Ovary (tissue), 9 donors: ENCODE results near the gene TTC38. TPM values are rescaled to one million over a fixed set of nuclear protein-coding genes. Genes with fewer than 3 reads are reported as not detected.

Experiments
- DNase-seq, 5 donors: peaks; one replicate each; pipeline ENCODE4 v3.0.0-alpha.2; 2019 to 2020
- H3K27ac ChIP-seq, 2 donors: fragments of 200-600 bp; one replicate each; pipeline versions ENCODE4 v1.5.1 to v1.8.0; 2019 to 2022
- H3K27me3 ChIP-seq: fragments of 200-600 bp; one replicate; pipeline ENCODE4 v1.8.0; 2022
- H3K36me3 ChIP-seq: fragments of 200-600 bp; sonication (generic); one replicate; pipeline ENCODE4 v1.5.1; 2019
- H3K4me1 ChIP-seq: one replicate; pipeline ENCODE4 v1.8.1; 2013; ENCODE audit warnings: mild to moderate bottlenecking, moderate library complexity; ENCODE audit not compliant: insufficient read depth
- H3K4me3 ChIP-seq: fragments of 200-600 bp; sonication (generic); one replicate; pipeline ENCODE4 v1.5.1; 2017
- H3K9me3 ChIP-seq, 2 donors: fragments of 200-600 bp in 1 of 2; sonication (generic) in 1 of 2; one replicate each; pipeline versions ENCODE4 v1.5.1 to v1.8.1; 2013 to 2019; ENCODE audit warnings: mild to moderate bottlenecking in 1 of 2, moderate library complexity in 1 of 2
- EP300 ChIP-seq: sonication (generic); formaldehyde crosslinking; IDR thresholded peaks from one replicate; pipeline ENCODE4 v1.6.1; 2017; ENCODE audit warnings: antibody characterized with exemption
- POLR2A ChIP-seq: fragments of 450-650 bp; IDR thresholded peaks from one replicate; pipeline ENCODE4 v1.6.1; 2017; ENCODE audit warnings: antibody characterized with exemption, mild to moderate bottlenecking, moderate library complexity
- WGBS, 3 donors: extraction: QIAGEN DNeasy Blood & Tissue Kit in 1 of 3; methylation state at CpG; one replicate each; pipeline versions ENCODE4 v1.1.5 to v1.1.7; 2013 to 2017; 5-methylcytosine and 5-hydroxymethylcytosine counted together
- intact Hi-C, 4 donors: fragments of 100-400 bp; cut with DNase I; formaldehyde crosslinking; loops; one replicate each; pipeline versions ENCODE4 v1.11.0 to v1.15.1; 2022 to 2023
- polyA plus RNA-seq, 2 donors: library from polyadenylated mRNA; stranded (reverse); fragments of 200-250 nt in 1 of 2; fragments of 350-450 nt in 1 of 2; fragmentation: Illumina TruSeq in 1 of 2; extraction: RNeasy Lipid Tissue Mini Kit (QIAGEN cat#74804) in 1 of 2; gene quantifications; one replicate each; pipeline ENCODE4 v1.2.3, GENCODE V29; 2013 to 2014
- total RNA-seq, 7 donors: library from RNA; depleted of rRNA in 2 of 7; stranded (reverse); fragments of >200 nt in 2 of 7; fragmentation: NEBNext Ultra II Directional in 3 of 7; extraction: Animal tissue kit (Norgen Biotek cat#: 25700) in 3 of 7; gene quantifications; one replicate each; pipeline versions ENCODE4 v1.1.0 to v1.2.4, GENCODE V29; 2016 to 2023
- TF ChIP-seq, protein P1 (sequence below), 3 donors: fragments of 450-650 bp in 2 of 3; fragments of 200-600 bp in 1 of 3; IDR thresholded peaks; one replicate each; pipeline versions ENCODE4 v1.5.1 to v1.8.0; 2016 to 2022; ENCODE audit warnings: antibody characterized with exemption in 3 of 3, mild to moderate bottlenecking in 1 of 3
- donor health status: DM: no; HTN: no; CAD: no; lungs with moderate emphysema.
- donor health status: DM: no; HTN: no; CAD: no.
- donor health status: Bipolar disorder and iron deficiency.
- donor health status: DM: yes; HTN: yes; CAD: no.
- donor health status: DM: no; HTN: no; CAD: no.
- donor health status: DM: yes; HTN: yes; CAD: no.

The TTC38 gene
- total and polyA plus RNA-seq, 9 donors: 27.3 to 58.3 (median 42.3) TPM

- Histone ChIP-seq H3K4me3 (no peak overlapping the region), H3K27ac (no peak overlapping the region), H3K4me1 (peaks cover 5% of the 10 kb centered on the region), H3K9me3 (no peaks in the 10 kb centered on the region), H3K27me3 (no peaks in the 10 kb centered on the region), H3K36me3 (no peaks in the 10 kb centered on the region)
- TF ChIP-seq POLR2A (no peak), EP300 (no peak)
- TF ChIP-seq, protein P1, sequence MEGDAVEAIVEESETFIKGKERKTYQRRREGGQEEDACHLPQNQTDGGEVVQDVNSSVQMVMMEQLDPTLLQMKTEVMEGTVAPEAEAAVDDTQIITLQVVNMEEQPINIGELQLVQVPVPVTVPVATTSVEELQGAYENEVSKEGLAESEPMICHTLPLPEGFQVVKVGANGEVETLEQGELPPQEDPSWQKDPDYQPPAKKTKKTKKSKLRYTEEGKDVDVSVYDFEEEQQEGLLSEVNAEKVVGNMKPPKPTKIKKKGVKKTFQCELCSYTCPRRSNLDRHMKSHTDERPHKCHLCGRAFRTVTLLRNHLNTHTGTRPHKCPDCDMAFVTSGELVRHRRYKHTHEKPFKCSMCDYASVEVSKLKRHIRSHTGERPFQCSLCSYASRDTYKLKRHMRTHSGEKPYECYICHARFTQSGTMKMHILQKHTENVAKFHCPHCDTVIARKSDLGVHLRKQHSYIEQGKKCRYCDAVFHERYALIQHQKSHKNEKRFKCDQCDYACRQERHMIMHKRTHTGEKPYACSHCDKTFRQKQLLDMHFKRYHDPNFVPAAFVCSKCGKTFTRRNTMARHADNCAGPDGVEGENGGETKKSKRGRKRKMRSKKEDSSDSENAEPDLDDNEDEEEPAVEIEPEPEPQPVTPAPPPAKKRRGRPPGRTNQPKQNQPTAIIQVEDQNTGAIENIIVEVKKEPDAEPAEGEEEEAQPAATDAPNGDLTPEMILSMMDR (IDR thresholded peaks at IDR 0.05): no peak
- intact Hi-C loops: no loop called here
- 88 to 91% (median 88%) methylated on average over 2 of the region's 2 CpGs for WGBS, 3 donors
- DNase-seq: no peak
Measured at GRCh38 chr22:46240073-46240472, 27.7 kb upstream of the TTC38 start.

- peaks cover 6% of the 10 kb centered on the region for H3K4me1 ChIP-seq
- H3K27ac ChIP-seq: no peak overlapping the region
- no peaks in the 10 kb centered on the region for H3K27me3 ChIP-seq
- no peak for TF ChIP-seq EP300
- TF ChIP-seq POLR2A: no peak
- TF ChIP-seq, protein P1 (IDR thresholded peaks at IDR 0.05): no peak
- no peak for DNase-seq
- H3K4me3 ChIP-seq: no peak overlapping the region
- H3K36me3 ChIP-seq: no peaks in the 10 kb centered on the region
- H3K9me3 ChIP-seq: no peaks in the 10 kb centered on the region
- intact Hi-C loops: no loop called here
- 89 to 92% (median 91%) methylated on average over 6 of the region's 6 CpGs for WGBS, 3 donors
Measured at GRCh38 chr22:46240506-46240905, 27.3 kb upstream of the TTC38 start.

DNA sequence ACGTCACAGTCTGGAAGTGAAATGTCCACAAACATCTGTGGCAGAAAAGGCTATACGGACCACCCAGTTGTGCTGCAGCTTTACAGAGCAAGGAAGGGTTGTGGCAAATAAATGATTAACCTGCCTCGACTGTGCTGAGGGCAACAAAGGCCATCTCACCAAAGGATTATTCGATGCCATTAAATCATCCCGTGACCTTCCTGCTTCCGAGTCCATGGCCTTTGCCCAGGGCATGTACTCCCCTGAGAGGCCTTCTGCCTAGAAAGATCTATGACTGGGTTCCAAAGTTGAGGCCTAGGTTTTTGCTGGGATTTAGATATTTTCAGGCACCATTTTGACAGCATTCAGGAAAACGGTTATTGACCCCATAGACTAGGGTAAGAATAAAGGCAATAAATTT, 26.9 kb upstream of the TTC38 start:
- no peak overlapping the region for H3K27ac ChIP-seq
- intact Hi-C loops: no loop called here
- 71 to 81% (median 77%) methylated on average over 7 of the region's 7 CpGs for WGBS, 3 donors
- no peak overlapping the region for H3K4me3 ChIP-seq
- no peaks in the 10 kb centered on the region for H3K9me3 ChIP-seq
- H3K4me1 ChIP-seq: peaks cover 9% of the 10 kb centered on the region
- no peak for TF ChIP-seq EP300
- TF ChIP-seq, protein P1 (IDR thresholded peaks at IDR 0.05): no peak
- TF ChIP-seq POLR2A: no peak
- DNase-seq: no peak
- no peaks in the 10 kb centered on the region for H3K27me3 ChIP-seq
- no peaks in the 10 kb centered on the region for H3K36me3 ChIP-seq

DNA sequence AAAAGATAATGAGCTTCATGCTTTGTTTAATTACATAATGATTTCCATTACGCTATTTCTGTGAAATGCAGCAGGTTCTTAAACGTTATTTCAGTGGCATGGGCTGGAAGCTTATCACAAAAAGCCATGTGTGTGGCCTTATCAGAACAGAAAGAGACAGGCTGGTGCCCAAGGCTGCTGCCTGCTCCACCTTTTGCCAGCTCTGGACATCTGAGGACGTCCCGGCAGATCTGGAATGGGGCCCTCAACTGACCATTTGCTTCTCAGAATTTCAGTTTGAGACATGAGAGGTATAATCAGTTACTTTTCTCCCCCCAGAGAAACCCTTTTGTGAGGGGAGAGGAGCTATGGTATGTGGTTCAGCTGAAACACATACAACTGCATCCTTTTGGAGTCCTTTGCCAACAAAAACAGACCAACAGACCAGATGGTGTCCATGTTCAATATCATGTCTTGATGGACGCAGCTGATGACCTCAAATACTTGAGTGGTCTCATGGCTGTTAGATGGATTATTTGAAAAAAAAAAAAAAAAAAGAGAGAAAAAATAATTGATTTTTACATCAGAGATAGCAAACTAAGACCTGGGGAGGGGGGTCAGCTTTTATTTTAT, 26.3 kb upstream of the TTC38 start:
- no peak for DNase-seq
- peaks cover 9% of the 10 kb centered on the region for H3K4me1 ChIP-seq

More for the DNA sequence above, 26.3 kb upstream of the TTC38 start:
- 34 to 41% (median 35%) methylated on average over 5 of the region's 5 CpGs for WGBS, 3 donors
- intact Hi-C loops: no loop called here
- Histone ChIP-seq H3K27ac (no peak overlapping the region), H3K9me3 (no peaks in the 10 kb centered on the region), H3K36me3 (no peaks in the 10 kb centered on the region), H3K27me3 (no peaks in the 10 kb centered on the region), H3K4me3 (no peak overlapping the region)
- no peak for TF ChIP-seq EP300
- no peak for TF ChIP-seq POLR2A
- TF ChIP-seq, protein P1 (IDR thresholded peaks at IDR 0.05): no peak
